D341Med (cell line): ENCODE measurements around the gene ISG20L2.
"Not testable (repeated sequence)": the region's sequence is repeated elsewhere in the genome, so short reads cannot be mapped to it uniquely, and the experiment has no call there.

Source experiments
- DNase-seq: peaks from one replicate; pipeline ENCODE4 v3.0.0; 2012; ENCODE audit warnings: low spot score

The ISG20L2 gene

GRCh38 chr1:156728599-156729462 lies at the start of gene ISG20L2:
Gene ISG20L2, minus strand, starts transcription at chr1:156728766. Its CDS starts 1,114 bp downstream, at chr1:156727652.
- peak; percentile 95 for DNase-seq

GRCh38 chr1:156777573-156777972 lies 49.0 kb upstream of the ISG20L2 start:
- DNase-seq, result no peak

- no peak for DNase-seq
These were observed 48.4 kb upstream of the ISG20L2 start for GRCh38 chr1:156776942-156777341.

GRCh38 chr1:156775799-156776198 lies 47.2 kb upstream of the ISG20L2 start:
- no peak for DNase-seq

- DNase-seq, result no peak
These were observed 45.0 kb upstream of the ISG20L2 start for GRCh38 chr1:156773607-156774006.

- no peak for DNase-seq
These were observed 44.3 kb upstream of the ISG20L2 start for GRCh38 chr1:156772728-156773497.

GRCh38 chr1:156772222-156772621 lies 43.7 kb upstream of the ISG20L2 start:
- DNase-seq, result no peak

- no peak for DNase-seq
These were observed 40.2 kb upstream of the ISG20L2 start for GRCh38 chr1:156768610-156769295.

- DNase-seq, result peak; percentile 68
These were observed 39.5 kb upstream of the ISG20L2 start for GRCh38 chr1:156767879-156768604.

- peak; percentile 93 for DNase-seq
These were observed 38.7 kb upstream of the ISG20L2 start, which contains the start of gene PRCC for GRCh38 chr1:156767101-156767878. Gene PRCC, plus strand, starts transcription at chr1:156767535. Its CDS starts 237 bp downstream, at chr1:156767772.

- peak; percentile 60 for DNase-seq
These were observed 37.9 kb upstream of the ISG20L2 start for GRCh38 chr1:156766298-156767100.

- no peak for DNase-seq
These were observed 37.1 kb upstream of the ISG20L2 start for GRCh38 chr1:156765666-156766065.

GRCh38 chr1:156765136-156765535 lies 36.6 kb upstream of the ISG20L2 start:
- not testable (repeated sequence) for DNase-seq

GRCh38 chr1:156760796-156761104 lies 32.2 kb upstream of the ISG20L2 start:
- DNase-seq, result no peak

- DNase-seq, result no peak
These were observed 31.7 kb upstream of the ISG20L2 start for GRCh38 chr1:156760092-156760795.

- DNase-seq, result not testable (repeated sequence)
These were observed 29.1 kb upstream of the ISG20L2 start for GRCh38 chr1:156757572-156758253.

GRCh38 chr1:156756355-156756754 lies 27.8 kb upstream of the ISG20L2 start:
- DNase-seq, result no peak

GRCh38 chr1:156755527-156755950 lies 27.0 kb upstream of the ISG20L2 start:
- no peak for DNase-seq

- DNase-seq, result peak; percentile 79
These were observed 25.7 kb upstream of the ISG20L2 start for GRCh38 chr1:156754219-156754618.
